Measurements from ENCODE around the gene AFTPH. TPM values are rescaled to one million over a fixed set of nuclear protein-coding genes. Genes with fewer than 3 reads are reported as not detected.

Gene AFTPH
- polyA plus RNA-seq (2011; rRNA removed), result 10.9 and 21.7 TPM in 2 replicates
- 7.9 and 10.0 TPM in 2 replicates for polyA minus RNA-seq (2011; rRNA and poly(A)+ RNA removed)

GRCh38 chr2:64523666-64524603 lies at the start of gene AFTPH:
Gene AFTPH (plus strand): TSS chr2:64524328. CDS start chr2:64551475, 27,147 bp downstream.
- no peaks in the 10 kb centered on the region for H3K36me3 ChIP-seq (ENCODE audit: control insufficient read depth, insufficient read depth, low read length)
- ChIA-PET CTCF (interaction anchor here (0.6 to 3.8 kb wide), 31 partner anchors 8 to 1050 kb away, joined by 3 to 30 read pairs (median 4); no protein-coding TSS in a partner anchor), POLR2A (interaction anchor here (0.7 to 1.0 kb wide), 2 partner anchors 193 to 627 kb away, joined by 3 to 4 read pairs; no protein-coding TSS in a partner anchor)
- H3K27me3 ChIP-seq (ENCODE audit: control insufficient read depth, insufficient read depth, low read length), result peaks cover 6% of the 10 kb centered on the region
- peak; percentile 93 for DNase-seq (ENCODE audit: low read depth)
- TF ChIP-seq, protein P1, sequence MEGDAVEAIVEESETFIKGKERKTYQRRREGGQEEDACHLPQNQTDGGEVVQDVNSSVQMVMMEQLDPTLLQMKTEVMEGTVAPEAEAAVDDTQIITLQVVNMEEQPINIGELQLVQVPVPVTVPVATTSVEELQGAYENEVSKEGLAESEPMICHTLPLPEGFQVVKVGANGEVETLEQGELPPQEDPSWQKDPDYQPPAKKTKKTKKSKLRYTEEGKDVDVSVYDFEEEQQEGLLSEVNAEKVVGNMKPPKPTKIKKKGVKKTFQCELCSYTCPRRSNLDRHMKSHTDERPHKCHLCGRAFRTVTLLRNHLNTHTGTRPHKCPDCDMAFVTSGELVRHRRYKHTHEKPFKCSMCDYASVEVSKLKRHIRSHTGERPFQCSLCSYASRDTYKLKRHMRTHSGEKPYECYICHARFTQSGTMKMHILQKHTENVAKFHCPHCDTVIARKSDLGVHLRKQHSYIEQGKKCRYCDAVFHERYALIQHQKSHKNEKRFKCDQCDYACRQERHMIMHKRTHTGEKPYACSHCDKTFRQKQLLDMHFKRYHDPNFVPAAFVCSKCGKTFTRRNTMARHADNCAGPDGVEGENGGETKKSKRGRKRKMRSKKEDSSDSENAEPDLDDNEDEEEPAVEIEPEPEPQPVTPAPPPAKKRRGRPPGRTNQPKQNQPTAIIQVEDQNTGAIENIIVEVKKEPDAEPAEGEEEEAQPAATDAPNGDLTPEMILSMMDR (IDR thresholded peaks at IDR 0.05; ENCODE audit: insufficient read depth, low read depth, low read length), result no peak
- H3K4me3 ChIP-seq (ENCODE audit: low read depth, low read length), result peak within 1 kb of the TSS; percentile 73

DNA sequence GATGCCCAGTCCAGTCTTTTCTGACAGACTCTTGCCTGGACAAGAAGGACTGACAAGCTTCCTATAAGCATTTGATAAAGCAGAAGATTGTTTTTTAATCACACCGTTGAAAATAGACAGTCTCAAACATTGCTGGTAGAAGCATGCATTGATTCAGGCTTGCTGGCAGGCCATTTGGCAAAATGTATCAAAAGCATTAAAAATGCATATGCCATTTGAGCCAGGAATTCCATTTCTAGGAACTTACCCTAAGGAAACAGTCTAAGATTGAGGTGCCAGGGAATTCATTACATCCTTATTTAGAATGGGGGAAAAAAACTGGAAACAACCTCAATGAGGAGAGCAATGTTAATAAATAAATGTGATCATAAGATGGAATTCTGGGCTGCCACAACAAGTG lies 49.5 kb upstream of the AFTPH start:
- Histone ChIP-seq H3K4me3 (ENCODE audit: low read depth, low read length) (no peak overlapping the region), H3K27me3 (ENCODE audit: control insufficient read depth, insufficient read depth, low read length) (peaks cover 14% of the 10 kb centered on the region), H3K36me3 (ENCODE audit: control insufficient read depth, insufficient read depth, low read length) (no peaks in the 10 kb centered on the region)
- ChIA-PET CTCF (interaction anchor here (2.5 kb wide), 1 partner anchor 13 kb away, joined by 15 read pairs; no protein-coding TSS in a partner anchor), POLR2A (no interaction called here)
- TF ChIP-seq, protein P1 (IDR thresholded peaks at IDR 0.05; ENCODE audit: insufficient read depth, low read depth, low read length), result no peak
- DNase-seq (ENCODE audit: low read depth), result no peak

GRCh38 chr2:64477037-64477436 lies 47.1 kb upstream of the AFTPH start:
- TF ChIP-seq, protein P1 (IDR thresholded peaks at IDR 0.05; ENCODE audit: insufficient read depth, low read depth, low read length), result no peak

GRCh38 chr2:64477979-64478378 lies 46.1 kb upstream of the AFTPH start:
- DNase-seq (ENCODE audit: low read depth), result no peak
- ChIA-PET CTCF (interaction anchor here (2.7 kb wide), 1 partner anchor 10 kb away, joined by 17 read pairs; no protein-coding TSS in a partner anchor), POLR2A (no interaction called here)
- peaks cover 11% of the 10 kb centered on the region for H3K27me3 ChIP-seq (ENCODE audit: control insufficient read depth, insufficient read depth, low read length)
- no peak overlapping the region for H3K4me3 ChIP-seq (ENCODE audit: low read depth, low read length)
- TF ChIP-seq, protein P1 (IDR thresholded peaks at IDR 0.05; ENCODE audit: insufficient read depth, low read depth, low read length), result no peak
- no peaks in the 10 kb centered on the region for H3K36me3 ChIP-seq (ENCODE audit: control insufficient read depth, insufficient read depth, low read length)

More at GRCh38 chr2:64477037-64477436, 47.1 kb upstream of the AFTPH start:
- ChIA-PET CTCF (interaction anchor here (0.9 to 1.8 kb wide), 2 partner anchors 11 to 45 kb away, joined by 3 to 12 read pairs; no protein-coding TSS in a partner anchor), POLR2A (no interaction called here)
- peaks cover 12% of the 10 kb centered on the region for H3K27me3 ChIP-seq (ENCODE audit: control insufficient read depth, insufficient read depth, low read length)
- DNase-seq (ENCODE audit: low read depth), result no peak
- no peak overlapping the region for H3K4me3 ChIP-seq (ENCODE audit: low read depth, low read length)
- no peaks in the 10 kb centered on the region for H3K36me3 ChIP-seq (ENCODE audit: control insufficient read depth, insufficient read depth, low read length)

Data from BJ (cell line).